ENCODE results near the gene NR1I3.

Gene NR1I3

DNA sequence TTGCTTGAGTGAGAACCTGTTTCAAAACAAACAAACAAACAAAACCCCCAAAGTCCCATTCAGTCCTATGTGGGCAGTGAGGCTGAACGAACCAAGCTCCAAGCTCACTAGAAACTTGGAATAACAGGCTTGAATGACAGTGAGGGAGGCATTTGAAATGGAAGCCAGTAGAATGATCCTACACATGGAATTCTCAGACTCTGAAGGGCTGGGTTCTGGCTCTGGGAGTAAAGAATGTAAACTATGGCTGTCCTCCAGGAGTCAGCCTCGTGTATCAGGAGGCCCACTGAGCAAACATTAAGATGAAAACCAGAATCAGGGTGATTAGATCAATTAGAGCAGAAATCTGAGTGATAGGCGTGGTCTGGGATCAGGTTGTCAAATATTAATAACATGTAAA lies 35.4 kb upstream of the NR1I3 start:
- DNase-seq (ENCODE audit: low read depth): no peak
- TF ChIP-seq, protein P1, sequence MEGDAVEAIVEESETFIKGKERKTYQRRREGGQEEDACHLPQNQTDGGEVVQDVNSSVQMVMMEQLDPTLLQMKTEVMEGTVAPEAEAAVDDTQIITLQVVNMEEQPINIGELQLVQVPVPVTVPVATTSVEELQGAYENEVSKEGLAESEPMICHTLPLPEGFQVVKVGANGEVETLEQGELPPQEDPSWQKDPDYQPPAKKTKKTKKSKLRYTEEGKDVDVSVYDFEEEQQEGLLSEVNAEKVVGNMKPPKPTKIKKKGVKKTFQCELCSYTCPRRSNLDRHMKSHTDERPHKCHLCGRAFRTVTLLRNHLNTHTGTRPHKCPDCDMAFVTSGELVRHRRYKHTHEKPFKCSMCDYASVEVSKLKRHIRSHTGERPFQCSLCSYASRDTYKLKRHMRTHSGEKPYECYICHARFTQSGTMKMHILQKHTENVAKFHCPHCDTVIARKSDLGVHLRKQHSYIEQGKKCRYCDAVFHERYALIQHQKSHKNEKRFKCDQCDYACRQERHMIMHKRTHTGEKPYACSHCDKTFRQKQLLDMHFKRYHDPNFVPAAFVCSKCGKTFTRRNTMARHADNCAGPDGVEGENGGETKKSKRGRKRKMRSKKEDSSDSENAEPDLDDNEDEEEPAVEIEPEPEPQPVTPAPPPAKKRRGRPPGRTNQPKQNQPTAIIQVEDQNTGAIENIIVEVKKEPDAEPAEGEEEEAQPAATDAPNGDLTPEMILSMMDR (IDR thresholded peaks at IDR 0.05; ENCODE audit: control insufficient read depth, insufficient read depth, low read depth, low read length, missing control alignments): no peak
- no peak overlapping the region for H3K4me3 ChIP-seq (ENCODE audit: control insufficient read depth, low read depth, low read length)

DNA sequence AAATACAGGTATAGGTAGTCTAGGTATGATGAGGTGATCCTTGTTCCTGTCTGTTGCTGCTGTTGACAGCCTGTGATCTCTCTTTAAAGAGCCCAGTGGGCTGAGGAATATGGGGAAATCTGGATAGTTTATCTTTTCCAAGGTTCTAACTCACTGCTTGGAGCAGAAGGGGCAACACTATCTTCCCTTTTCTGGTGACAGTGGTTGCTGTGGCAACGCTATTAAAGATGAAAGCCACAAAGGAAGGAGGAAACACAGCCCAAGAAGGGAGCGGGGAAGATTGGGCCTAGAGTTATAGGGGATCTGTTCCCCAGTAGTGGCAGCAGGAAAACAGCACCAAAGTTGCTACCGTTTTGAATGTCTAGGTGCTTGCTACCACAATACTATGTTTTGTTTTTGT lies 29.3 kb upstream of the NR1I3 start:
- TF ChIP-seq, protein P1 (IDR thresholded peaks at IDR 0.05; ENCODE audit: control insufficient read depth, insufficient read depth, low read depth, low read length, missing control alignments): no peak
- DNase-seq (ENCODE audit: low read depth): no peak
- H3K4me3 ChIP-seq (ENCODE audit: control insufficient read depth, low read depth, low read length): no peak overlapping the region

DNA sequence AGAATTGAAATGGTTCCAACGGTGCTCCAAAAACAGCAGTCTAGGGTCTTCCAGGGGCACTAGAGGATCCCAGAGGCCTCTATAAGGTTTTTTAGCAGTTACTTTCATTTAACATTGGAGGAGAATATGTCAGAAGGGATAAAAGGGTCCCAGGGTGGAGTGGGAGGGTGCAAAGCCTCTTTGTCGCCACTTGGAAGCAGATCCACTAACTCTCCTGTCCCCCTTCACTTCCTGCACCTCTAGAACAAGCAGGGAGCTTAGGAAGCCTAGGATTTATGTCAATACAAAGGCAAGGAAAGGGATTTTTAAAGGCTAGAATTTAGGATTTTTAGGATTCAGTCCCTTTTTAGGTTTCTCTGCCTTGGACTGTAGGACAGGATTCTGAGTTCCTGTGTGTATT lies 28.8 kb upstream of the NR1I3 start:
- TF ChIP-seq, protein P1 (IDR thresholded peaks at IDR 0.05; ENCODE audit: control insufficient read depth, insufficient read depth, low read depth, low read length, missing control alignments): no peak
- no peak overlapping the region for H3K4me3 ChIP-seq (ENCODE audit: control insufficient read depth, low read depth, low read length)
- no peak for DNase-seq (ENCODE audit: low read depth)

DNA sequence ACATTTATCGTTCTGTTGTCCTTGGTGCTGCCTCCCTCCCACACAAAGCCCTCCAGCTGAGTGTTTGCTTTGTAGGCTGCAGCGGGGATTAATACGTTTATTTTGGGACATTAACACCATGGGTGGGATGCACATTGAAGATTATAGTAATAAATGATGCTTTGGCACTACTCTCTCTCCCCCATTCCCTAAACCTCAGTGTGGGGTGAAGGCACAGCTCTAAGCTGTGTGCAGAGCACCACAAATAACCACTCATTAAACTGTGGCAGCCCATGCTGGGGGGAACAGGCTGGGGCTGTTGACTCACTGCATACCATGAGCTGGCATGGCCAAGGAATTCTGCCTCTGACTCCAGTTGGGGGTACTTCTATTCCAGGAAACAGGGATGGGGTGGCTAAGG lies 28.2 kb upstream of the NR1I3 start:
- TF ChIP-seq, protein P1 (IDR thresholded peaks at IDR 0.05; ENCODE audit: control insufficient read depth, insufficient read depth, low read depth, low read length, missing control alignments): no peak
- DNase-seq (ENCODE audit: low read depth): no peak
- no peak overlapping the region for H3K4me3 ChIP-seq (ENCODE audit: control insufficient read depth, low read depth, low read length)

DNA sequence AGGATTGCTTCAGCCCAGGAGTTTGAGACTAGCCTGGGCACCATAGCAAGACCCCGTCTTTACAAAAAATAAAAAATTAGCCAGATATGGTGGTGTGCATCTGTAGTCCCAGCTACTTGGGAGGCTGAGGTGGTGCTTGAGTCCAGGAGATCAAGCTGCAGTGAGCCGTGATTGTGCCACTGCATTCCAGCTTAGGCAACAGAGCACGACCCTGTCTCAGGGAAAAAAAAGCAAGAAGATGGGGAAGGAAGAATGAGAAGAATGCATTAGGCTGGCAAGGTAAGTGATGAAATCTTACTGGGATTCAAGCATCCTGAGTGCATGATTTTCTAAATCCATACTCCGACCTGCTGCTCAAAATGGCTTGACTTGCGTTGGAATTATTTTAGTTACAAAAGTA lies 27.3 kb upstream of the NR1I3 start:
- TF ChIP-seq, protein P1 (IDR thresholded peaks at IDR 0.05; ENCODE audit: control insufficient read depth, insufficient read depth, low read depth, low read length, missing control alignments): no peak
- H3K4me3 ChIP-seq (ENCODE audit: control insufficient read depth, low read depth, low read length): no peak overlapping the region
- no peak for DNase-seq (ENCODE audit: low read depth)

DNA sequence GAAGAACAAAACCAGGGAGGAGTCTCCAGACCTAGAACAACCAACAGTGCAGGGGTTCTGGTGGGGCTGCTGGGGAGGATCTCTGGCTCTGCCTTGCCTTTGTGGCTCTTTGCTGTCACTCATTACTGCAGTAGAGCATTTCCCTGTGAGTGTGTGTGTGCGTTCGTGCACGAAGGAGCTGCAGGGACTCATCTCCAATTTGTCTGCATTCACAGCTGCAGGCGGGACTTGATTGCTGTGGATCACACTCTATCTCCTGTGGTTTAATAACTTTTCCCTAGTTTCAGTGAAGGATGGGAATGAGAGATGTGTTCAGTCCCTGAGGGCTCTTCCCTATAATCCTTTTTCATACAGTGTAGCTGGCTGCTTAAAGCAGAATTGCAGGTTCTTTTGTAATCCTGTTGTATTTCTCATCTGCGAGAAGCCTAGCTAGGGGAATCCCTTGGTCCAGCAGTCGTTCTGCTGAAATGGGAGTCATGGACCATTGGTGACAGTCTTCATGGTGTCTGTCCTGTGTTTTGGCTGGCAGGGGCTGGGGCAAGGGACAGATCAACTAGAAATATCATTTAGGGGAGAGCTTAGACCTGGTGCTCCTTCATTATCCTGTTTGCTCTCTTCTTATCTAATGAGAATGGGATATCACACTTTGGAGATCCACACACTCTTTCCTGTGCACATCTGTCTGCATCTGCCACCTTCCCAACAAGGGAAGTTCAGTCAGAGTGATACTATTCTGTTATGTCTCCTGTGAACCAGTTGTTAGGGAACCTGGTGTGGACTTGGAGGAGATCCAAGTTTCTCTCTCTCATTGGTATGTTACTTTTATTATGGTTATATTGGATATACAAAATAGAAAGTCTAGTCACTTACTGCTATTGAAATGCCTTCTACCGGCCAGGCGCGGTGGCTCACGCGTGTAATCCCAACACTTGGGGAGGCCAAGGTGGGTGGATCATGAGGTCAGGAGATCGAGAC lies 23.5 kb upstream of the NR1I3 start:
- DNase-seq (ENCODE audit: low read depth): no peak
- no peak overlapping the region for H3K4me3 ChIP-seq (ENCODE audit: control insufficient read depth, low read depth, low read length)
- TF ChIP-seq, protein P1 (IDR thresholded peaks at IDR 0.05; ENCODE audit: control insufficient read depth, insufficient read depth, low read depth, low read length, missing control alignments): no peak
